Measurements from ENCODE around the gene CDH4.

Gene CDH4

GRCh38 chr20:61251529-61252393 is at the start of gene CDH4:
CDH4 (plus strand) TSS chr20:61252261.
- Histone ChIP-seq H3K4me3 (no peak within 1 kb of the TSS), H3K36me3 (replicated peaks) (no peaks in the 10 kb centered on the region), H3K27me3 (ENCODE audit: low read depth) (peaks cover 25% of the 10 kb centered on the region), H3K4me1 (no peaks in the 10 kb centered on the region), H3K9me3 (no peaks in the 10 kb centered on the region)
- DNase-seq (ENCODE audit: low spot score in 2 of 2) = no peak
- in situ Hi-C loops (cut with MboI; ENCODE audit: low sequenced_read_pairs) = no loop called here

- in situ Hi-C loops (cut with MboI; ENCODE audit: low sequenced_read_pairs) = no loop called here
- no peak for DNase-seq (ENCODE audit: low spot score in 2 of 2)
- no peaks in the 10 kb centered on the region for H3K27me3 ChIP-seq (ENCODE audit: low read depth)
- H3K36me3 ChIP-seq (replicated peaks) = no peaks in the 10 kb centered on the region
- no peaks in the 10 kb centered on the region for H3K4me1 ChIP-seq
- H3K9me3 ChIP-seq = no peaks in the 10 kb centered on the region
- H3K4me3 ChIP-seq = no peak overlapping the region
These were observed 48.7 kb upstream of the CDH4 start for GRCh38 chr20:61203320-61203719.

GRCh38 chr20:61204206-61204605 is 47.9 kb upstream of the CDH4 start:
- in situ Hi-C loops (cut with MboI; ENCODE audit: low sequenced_read_pairs) = no loop called here
- Histone ChIP-seq H3K27me3 (ENCODE audit: low read depth) (no peaks in the 10 kb centered on the region), H3K9me3 (no peaks in the 10 kb centered on the region), H3K4me1 (no peaks in the 10 kb centered on the region), H3K36me3 (replicated peaks) (no peaks in the 10 kb centered on the region), H3K4me3 (no peak overlapping the region)
- no peak for DNase-seq (ENCODE audit: low spot score in 2 of 2)

GRCh38 chr20:61205769-61206168 is 46.3 kb upstream of the CDH4 start:
- Histone ChIP-seq H3K9me3 (no peaks in the 10 kb centered on the region), H3K4me1 (no peaks in the 10 kb centered on the region), H3K36me3 (replicated peaks) (no peaks in the 10 kb centered on the region), H3K4me3 (no peak overlapping the region), H3K27me3 (ENCODE audit: low read depth) (no peaks in the 10 kb centered on the region)
- in situ Hi-C loops (cut with MboI; ENCODE audit: low sequenced_read_pairs) = no loop called here
- DNase-seq (ENCODE audit: low spot score in 2 of 2) = no peak

DNA sequence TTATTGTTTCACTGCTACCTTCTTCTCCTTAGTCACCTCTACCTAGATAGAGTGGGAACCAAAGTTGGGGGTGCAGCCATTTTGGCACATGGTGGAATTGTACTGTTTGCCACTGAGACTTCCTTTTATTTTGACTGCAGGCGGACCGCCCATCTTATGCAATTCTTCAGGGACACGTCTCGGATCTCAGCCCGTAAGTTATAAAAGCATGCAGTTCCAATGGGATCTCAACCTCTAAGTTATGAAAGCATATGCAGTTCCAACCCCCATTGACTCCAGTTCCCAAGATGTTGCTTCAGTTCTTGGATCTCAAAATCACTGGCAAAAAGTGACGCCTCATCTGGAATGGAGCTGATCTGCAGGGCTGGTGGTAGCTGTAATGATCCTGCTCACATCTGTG is 41.2 kb upstream of the CDH4 start:
- no peaks in the 10 kb centered on the region for H3K36me3 ChIP-seq (replicated peaks)
- H3K4me3 ChIP-seq = no peak overlapping the region
- H3K4me1 ChIP-seq = no peaks in the 10 kb centered on the region
- H3K27me3 ChIP-seq (ENCODE audit: low read depth) = no peaks in the 10 kb centered on the region
- no peak for DNase-seq (ENCODE audit: low spot score in 2 of 2)
- H3K9me3 ChIP-seq = no peaks in the 10 kb centered on the region
- in situ Hi-C loops (cut with MboI; ENCODE audit: low sequenced_read_pairs) = no loop called here

DNA sequence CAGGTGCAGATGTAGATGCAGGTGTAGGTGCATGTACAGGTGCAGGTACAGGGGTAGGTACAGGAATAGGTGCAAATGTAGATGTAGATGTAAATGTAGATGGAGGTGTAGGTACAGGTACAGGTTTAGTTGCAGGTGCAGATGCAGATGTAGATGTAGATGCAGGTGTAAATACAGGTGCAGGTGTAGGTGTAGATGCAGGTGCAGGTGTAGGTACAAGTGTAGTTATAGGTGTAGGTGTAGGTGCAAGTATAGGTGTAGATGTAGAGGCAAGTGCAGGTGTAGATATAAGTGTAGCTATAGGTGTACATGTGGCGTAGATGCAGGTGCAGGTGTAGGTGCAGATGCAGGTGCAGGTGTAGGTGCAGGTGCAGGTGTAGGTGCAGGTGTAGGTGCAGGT is 34.2 kb upstream of the CDH4 start:
- Histone ChIP-seq H3K36me3 (replicated peaks) (no peaks in the 10 kb centered on the region), H3K4me3 (no peak overlapping the region), H3K27me3 (ENCODE audit: low read depth) (no peaks in the 10 kb centered on the region), H3K9me3 (no peaks in the 10 kb centered on the region), H3K4me1 (no peaks in the 10 kb centered on the region)
- DNase-seq (ENCODE audit: low spot score in 2 of 2) = no peak
- in situ Hi-C loops (cut with MboI; ENCODE audit: low sequenced_read_pairs) = no loop called here

- Histone ChIP-seq H3K27me3 (ENCODE audit: low read depth) (no peaks in the 10 kb centered on the region), H3K9me3 (no peaks in the 10 kb centered on the region), H3K36me3 (replicated peaks) (no peaks in the 10 kb centered on the region), H3K4me1 (no peaks in the 10 kb centered on the region), H3K4me3 (no peak overlapping the region)
- DNase-seq (ENCODE audit: low spot score in 2 of 2) = no peak
- in situ Hi-C loops (cut with MboI; ENCODE audit: low sequenced_read_pairs) = no loop called here
These were observed 33.0 kb upstream of the CDH4 start for GRCh38 chr20:61219021-61219431.

- no peaks in the 10 kb centered on the region for H3K4me1 ChIP-seq
- no peak overlapping the region for H3K4me3 ChIP-seq
- H3K9me3 ChIP-seq = no peaks in the 10 kb centered on the region
- in situ Hi-C loops (cut with MboI; ENCODE audit: low sequenced_read_pairs) = no loop called here
- no peaks in the 10 kb centered on the region for H3K36me3 ChIP-seq (replicated peaks)
- DNase-seq (ENCODE audit: low spot score in 2 of 2) = no peak
- H3K27me3 ChIP-seq (ENCODE audit: low read depth) = no peaks in the 10 kb centered on the region
These were observed 31.9 kb upstream of the CDH4 start for GRCh38 chr20:61220131-61220530.

GRCh38 chr20:61220626-61221325 is 31.3 kb upstream of the CDH4 start:
- Histone ChIP-seq H3K4me1 (no peaks in the 10 kb centered on the region), H3K27me3 (ENCODE audit: low read depth) (no peaks in the 10 kb centered on the region), H3K9me3 (no peaks in the 10 kb centered on the region), H3K4me3 (no peak overlapping the region), H3K36me3 (replicated peaks) (no peaks in the 10 kb centered on the region)
- no peak for DNase-seq (ENCODE audit: low spot score in 2 of 2)
- in situ Hi-C loops (cut with MboI; ENCODE audit: low sequenced_read_pairs) = no loop called here

DNA sequence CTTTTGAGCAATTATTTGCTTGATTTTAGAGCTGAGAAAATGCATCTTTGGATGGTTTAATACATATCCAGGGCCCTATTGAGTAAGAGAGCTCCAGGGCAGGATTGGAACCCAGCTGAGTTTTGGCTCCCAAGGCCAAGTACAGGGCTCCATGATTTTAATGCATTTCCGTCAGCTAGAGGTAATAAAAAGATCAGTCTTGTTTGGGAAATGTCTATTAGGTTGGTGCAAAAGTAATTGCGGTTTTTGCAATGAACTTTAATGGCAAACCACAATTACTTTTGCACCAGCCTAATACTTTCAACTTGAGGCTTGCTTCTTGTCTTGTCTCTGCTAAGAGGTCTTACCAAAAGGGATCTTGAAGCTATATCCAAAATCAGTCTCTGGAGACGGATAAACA is 29.4 kb upstream of the CDH4 start:
- DNase-seq (ENCODE audit: low spot score in 2 of 2) = no peak
- no peak overlapping the region for H3K4me3 ChIP-seq
- H3K4me1 ChIP-seq = no peaks in the 10 kb centered on the region
- H3K9me3 ChIP-seq = no peaks in the 10 kb centered on the region
- H3K36me3 ChIP-seq (replicated peaks) = no peaks in the 10 kb centered on the region
- in situ Hi-C loops (cut with MboI; ENCODE audit: low sequenced_read_pairs) = no loop called here
- no peaks in the 10 kb centered on the region for H3K27me3 ChIP-seq (ENCODE audit: low read depth)

DNA sequence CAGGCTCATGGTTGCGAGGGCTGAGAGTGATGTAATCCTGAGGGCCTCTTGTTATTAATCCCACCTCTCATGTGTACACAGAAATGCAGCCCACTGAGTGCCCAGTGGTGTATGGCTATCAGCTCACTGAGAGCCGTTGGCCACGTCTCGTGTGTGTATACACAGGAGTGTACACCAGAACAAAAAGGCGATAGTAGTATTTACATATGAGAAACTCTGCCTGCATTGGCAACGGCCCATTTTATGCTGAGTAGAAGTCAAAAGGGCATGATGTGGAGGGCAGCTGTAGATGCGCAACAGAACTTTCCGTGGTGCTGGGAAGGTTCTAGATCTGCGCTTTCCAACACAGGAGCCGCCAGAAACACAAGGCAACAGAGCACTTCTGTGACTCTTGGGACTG is 28.9 kb upstream of the CDH4 start:
- no peak overlapping the region for H3K4me3 ChIP-seq
- H3K4me1 ChIP-seq = no peaks in the 10 kb centered on the region
- no peaks in the 10 kb centered on the region for H3K9me3 ChIP-seq
- no peaks in the 10 kb centered on the region for H3K36me3 ChIP-seq (replicated peaks)
- in situ Hi-C loops (cut with MboI; ENCODE audit: low sequenced_read_pairs) = no loop called here
- no peaks in the 10 kb centered on the region for H3K27me3 ChIP-seq (ENCODE audit: low read depth)
- DNase-seq (ENCODE audit: low spot score in 2 of 2) = no peak

DNA sequence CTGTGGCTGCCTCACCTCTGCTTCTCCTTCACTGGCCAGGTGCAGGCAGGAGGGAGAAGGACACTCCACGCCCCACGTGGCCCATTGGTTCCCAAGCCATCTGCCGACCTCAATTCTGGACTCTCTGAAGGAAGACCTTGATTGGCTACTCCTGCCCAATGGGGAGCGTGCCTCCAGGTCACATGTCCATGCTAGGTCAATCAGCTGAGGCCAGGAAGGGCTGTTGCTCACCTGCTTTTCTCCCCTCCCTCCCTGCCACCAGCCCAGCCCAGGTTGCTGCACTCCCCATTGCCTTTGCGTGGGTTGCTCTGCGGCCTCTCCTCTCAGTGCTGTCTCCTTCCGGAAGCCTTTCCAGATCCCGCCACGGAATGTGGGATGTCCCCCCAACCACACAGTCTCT is 21.9 kb upstream of the CDH4 start:
- H3K9me3 ChIP-seq = no peaks in the 10 kb centered on the region
- H3K4me1 ChIP-seq = no peaks in the 10 kb centered on the region
- no peak for DNase-seq (ENCODE audit: low spot score in 2 of 2)
- no peak overlapping the region for H3K4me3 ChIP-seq
- no peaks in the 10 kb centered on the region for H3K36me3 ChIP-seq (replicated peaks)
- in situ Hi-C loops (cut with MboI; ENCODE audit: low sequenced_read_pairs) = no loop called here
- no peaks in the 10 kb centered on the region for H3K27me3 ChIP-seq (ENCODE audit: low read depth)

DNA sequence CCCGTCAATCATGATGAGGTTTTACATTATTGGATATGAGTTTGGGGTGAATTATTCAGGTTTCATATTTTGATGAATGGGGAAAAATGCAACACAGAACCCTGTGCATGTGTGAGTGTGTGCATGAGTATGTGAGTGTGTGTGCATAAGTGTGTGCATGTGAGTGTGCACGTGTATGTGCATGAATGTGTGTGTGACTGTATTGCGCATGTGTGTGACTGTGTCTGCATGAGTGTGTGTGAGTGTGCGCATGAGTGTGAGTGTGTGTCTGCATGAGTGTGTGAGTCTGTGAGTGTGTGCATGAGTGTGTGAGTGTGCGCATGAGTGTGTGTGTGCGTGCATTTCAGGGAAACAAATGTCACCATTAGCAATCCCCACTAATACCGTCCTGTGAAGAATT is 18.5 kb upstream of the CDH4 start:
- H3K4me3 ChIP-seq = no peak overlapping the region
- H3K27me3 ChIP-seq (ENCODE audit: low read depth) = no peaks in the 10 kb centered on the region
- no peak for DNase-seq (ENCODE audit: low spot score in 2 of 2)
- H3K36me3 ChIP-seq (replicated peaks) = no peaks in the 10 kb centered on the region
- in situ Hi-C loops (cut with MboI; ENCODE audit: low sequenced_read_pairs) = no loop called here
- no peaks in the 10 kb centered on the region for H3K9me3 ChIP-seq
- H3K4me1 ChIP-seq = no peaks in the 10 kb centered on the region

GRCh38 chr20:61234224-61234890 is 17.7 kb upstream of the CDH4 start:
- no peak overlapping the region for H3K4me3 ChIP-seq
- H3K9me3 ChIP-seq = no peaks in the 10 kb centered on the region
- H3K4me1 ChIP-seq = no peaks in the 10 kb centered on the region
- in situ Hi-C loops (cut with MboI; ENCODE audit: low sequenced_read_pairs) = no loop called here
- no peaks in the 10 kb centered on the region for H3K27me3 ChIP-seq (ENCODE audit: low read depth)
- no peak for DNase-seq (ENCODE audit: low spot score in 2 of 2)
- H3K36me3 ChIP-seq (replicated peaks) = no peaks in the 10 kb centered on the region

Data from HAP-1 (cell line).